K562 (cell line): ENCODE results near the gene AANAT. TPM values are rescaled to one million over a fixed set of nuclear protein-coding genes. Genes with fewer than 3 reads are reported as not detected.

Source experiments
- ATF4 ChIP-seq: fragments of 450-650 bp; formaldehyde crosslinking; IDR thresholded peaks from 2 replicates; pipeline ENCODE4 v1.4.0; 2022; ENCODE audit warnings: mild to moderate bottlenecking, moderate library complexity
- CREM ChIP-seq: IDR thresholded peaks from 2 replicates; pipeline ENCODE4 v1.6.1; 2014; ENCODE audit warnings: antibody characterized with exemption, low read depth
- CTBP1 ChIP-seq: fragments of 450-650 bp; IDR thresholded peaks from 2 replicates; pipeline ENCODE4 v1.6.1; 2016; ENCODE audit warnings: borderline replicate concordance
- EHMT2 ChIP-seq: fragments of 450-650 bp; IDR thresholded peaks from 2 replicates; pipeline ENCODE4 v1.6.1; 2018; ENCODE audit warnings: antibody characterized with exemption
- GATAD2B ChIP-seq: fragments of 450-650 bp; IDR thresholded peaks from 2 replicates; pipeline ENCODE4 v1.6.1; 2017; ENCODE audit warnings: mild to moderate bottlenecking, borderline replicate concordance
- HEY1 ChIP-seq: fragments of 250-450 bp; sonication (Bioruptor Pico); IDR thresholded peaks from 2 replicates; pipeline ENCODE4 v1.5.0; 2020; ENCODE audit warnings: mild to moderate bottlenecking, moderate library complexity, borderline replicate concordance
- HNRNPLL ChIP-seq: fragments of 200-400 bp; formaldehyde crosslinking; IDR thresholded peaks from 2 replicates; pipeline ENCODE4 v1.6.1; 2017; ENCODE audit warnings: low read length, low read depth, mild to moderate bottlenecking; ENCODE audit not compliant: poor library complexity, severe bottlenecking
- ILK ChIP-seq: fragments of 450-650 bp; IDR thresholded peaks from 2 replicates; pipeline ENCODE4 v1.6.1; 2016; ENCODE audit warnings: missing genetic modification characterization, low read depth, mild to moderate bottlenecking, missing compliant biosample characterization, moderate library complexity, borderline replicate concordance
- KLF10 ChIP-seq: fragments of 250-450 bp; sonication (Bioruptor Pico); IDR thresholded peaks from 2 replicates; pipeline ENCODE4 v1.6.1; 2021; ENCODE audit warnings: matching md5 sums
- MBD2 ChIP-seq: sonication (generic); IDR thresholded peaks from 2 replicates; pipeline ENCODE4 v1.6.1; 2016; ENCODE audit warnings: low read depth, borderline replicate concordance
- MXD1 ChIP-seq: fragments of 250-450 bp; sonication (Bioruptor Pico); IDR thresholded peaks from 2 replicates; pipeline ENCODE4 v1.8.0; 2021; ENCODE audit warnings: borderline replicate concordance, mild to moderate bottlenecking, moderate library complexity; ENCODE audit not compliant: poor library complexity, severe bottlenecking
- NCOA6 ChIP-seq: fragments of 450-650 bp; IDR thresholded peaks from 2 replicates; pipeline ENCODE4 v1.6.1; 2017; ENCODE audit warnings: mild to moderate bottlenecking
- NEUROD1 ChIP-seq: fragments of 150-350 bp; IDR thresholded peaks from 2 replicates; pipeline ENCODE4 v1.6.1; 2014; ENCODE audit warnings: borderline replicate concordance, low read length, low read depth; ENCODE audit not compliant: partially characterized antibody
- NRF1 ChIP-seq, 2 experiments: fragments of 450-650 bp; IDR thresholded peaks in 1 of 2; conservative IDR thresholded peaks in 1 of 2; 2 replicates each; pipeline ENCODE4 v1.6.1; 2014; ENCODE audit warnings: mild to moderate bottlenecking in 2 of 2
- PRPF4 ChIP-seq: fragments of 200-400 bp; formaldehyde crosslinking; IDR thresholded peaks from one replicate; pipeline ENCODE4 v1.6.1; 2017; ENCODE audit warnings: low read length, low read depth, mild to moderate bottlenecking; ENCODE audit not compliant: insufficient read depth, poor library complexity, severe bottlenecking
- RB1 ChIP-seq: fragments of 450-650 bp; IDR thresholded peaks from 2 replicates; pipeline ENCODE4 v1.6.1; 2017; ENCODE audit warnings: low read depth, mild to moderate bottlenecking
- TAF7 ChIP-seq: fragments of 450-650 bp; IDR thresholded peaks from 2 replicates; pipeline ENCODE4 v1.6.1; 2016; ENCODE audit warnings: missing genetic modification characterization, missing compliant biosample characterization
- TAF9B ChIP-seq: fragments of 450-650 bp; IDR thresholded peaks from 2 replicates; pipeline ENCODE4 v1.6.1; 2018; ENCODE audit warnings: mild to moderate bottlenecking; ENCODE audit not compliant: partially characterized antibody
- ZBTB12 ChIP-seq: fragments of 250-450 bp; sonication (Bioruptor Pico); IDR thresholded peaks from 2 replicates; pipeline ENCODE4 v1.4.0; 2020
- ZFX ChIP-seq: sonication (generic); formaldehyde crosslinking; IDR thresholded peaks from 2 replicates; pipeline ENCODE4 v1.8.0; 2022; ENCODE audit warnings: mild to moderate bottlenecking, missing genetic modification reagents, moderate library complexity
- ZNF24 ChIP-seq: fragments of 450-650 bp; IDR thresholded peaks from 2 replicates; pipeline ENCODE4 v1.6.1; 2016
- ZNF347 ChIP-seq: fragments of 450-650 bp; formaldehyde crosslinking; IDR thresholded peaks from 2 replicates; pipeline ENCODE4 v1.4.0; 2020; ENCODE audit warnings: low read depth, mild to moderate bottlenecking, moderate library complexity
- ZNF586 ChIP-seq: fragments of 450-650 bp; formaldehyde crosslinking; conservative IDR thresholded peaks from 2 replicates; pipeline ENCODE4 v1.4.0; 2020; ENCODE audit warnings: mild to moderate bottlenecking, moderate library complexity
- polyA plus RNA-seq, 8 experiments: library from polyadenylated mRNA; depleted of rRNA in 4 of 8; stranded (reverse) in 5 of 8; unstranded in 3 of 8; fragments of >200 nt; fragmentation: Nextera tagmentation in 2 of 8; fragmentation: Illumina TruSeq in 1 of 8; extraction: Ambion mirVana in 2 of 8; extraction: Trizol in 1 of 8; gene quantifications; 2 replicates each; pipeline versions ENCODE4 v1.2.1 to v1.2.3, GENCODE V29; 2011 to 2014; ENCODE audit warnings: inconsistent platforms in 1 of 8, missing spikeins in 1 of 8
- total RNA-seq, 7 experiments: library from RNA; depleted of rRNA in 6 of 7; stranded (reverse); fragments of >200 nt in 6 of 7; fragmentation: Illumina TruSeq in 2 of 7; extraction: Trizol in 2 of 7; gene quantifications; 2 replicates each; pipeline versions ENCODE4 v1.2.1 to v1.2.3, GENCODE V29; 2011 to 2021; ENCODE audit warnings: low replicate concordance in 1 of 7
- TF ChIP-seq, protein P1 (sequence below): fragments of 450-650 bp; IDR thresholded peaks from 2 replicates; pipeline ENCODE4 v1.7.1; 2018; ENCODE audit warnings: mild to moderate bottlenecking, low read depth; ENCODE audit not compliant: partially characterized antibody

Gene AANAT
- total and polyA plus RNA-seq, 9 of the 15 experiments (the other 6 are each of a cell fraction or from before 2014, with no cell fraction given): not detected

GRCh38 chr17:76452660-76453430, 14.6 kb upstream of the AANAT start, which contains the start of gene UBE2O (continued):
- 0 out of 2 replicates have a peak, but pooled peaks have one; percentile 13 for TF ChIP-seq ZNF24
- peak; percentile 89 for TF ChIP-seq NEUROD1
- TF ChIP-seq, protein P1, sequence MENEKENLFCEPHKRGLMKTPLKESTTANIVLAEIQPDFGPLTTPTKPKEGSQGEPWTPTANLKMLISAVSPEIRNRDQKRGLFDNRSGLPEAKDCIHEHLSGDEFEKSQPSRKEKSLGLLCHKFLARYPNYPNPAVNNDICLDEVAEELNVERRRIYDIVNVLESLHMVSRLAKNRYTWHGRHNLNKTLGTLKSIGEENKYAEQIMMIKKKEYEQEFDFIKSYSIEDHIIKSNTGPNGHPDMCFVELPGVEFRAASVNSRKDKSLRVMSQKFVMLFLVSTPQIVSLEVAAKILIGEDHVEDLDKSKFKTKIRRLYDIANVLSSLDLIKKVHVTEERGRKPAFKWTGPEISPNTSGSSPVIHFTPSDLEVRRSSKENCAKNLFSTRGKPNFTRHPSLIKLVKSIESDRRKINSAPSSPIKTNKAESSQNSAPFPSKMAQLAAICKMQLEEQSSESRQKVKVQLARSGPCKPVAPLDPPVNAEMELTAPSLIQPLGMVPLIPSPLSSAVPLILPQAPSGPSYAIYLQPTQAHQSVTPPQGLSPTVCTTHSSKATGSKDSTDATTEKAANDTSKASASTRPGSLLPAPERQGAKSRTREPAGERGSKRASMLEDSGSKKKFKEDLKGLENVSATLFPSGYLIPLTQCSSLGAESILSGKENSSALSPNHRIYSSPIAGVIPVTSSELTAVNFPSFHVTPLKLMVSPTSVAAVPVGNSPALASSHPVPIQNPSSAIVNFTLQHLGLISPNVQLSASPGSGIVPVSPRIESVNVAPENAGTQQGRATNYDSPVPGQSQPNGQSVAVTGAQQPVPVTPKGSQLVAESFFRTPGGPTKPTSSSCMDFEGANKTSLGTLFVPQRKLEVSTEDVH: no peak
- no peak for TF ChIP-seq ZNF347 (CRISPR knock-in tag)
- no peak for TF ChIP-seq HEY1 (CRISPR knock-in tag)
- TF ChIP-seq NRF1 (conservative IDR thresholded peaks at IDR 0.05 in 1 of 2, IDR thresholded peaks at IDR 0.05 in 1 of 2): peak; percentile 4 to 65; a peak in 2 of 4 replicates
- no peak for TF ChIP-seq TAF9B
- TF ChIP-seq CTBP1: peak; percentile 99
- TF ChIP-seq NCOA6: 0 out of 2 replicates have a peak, but pooled peaks have one; percentile 49
- TF ChIP-seq CREM: peak; percentile 93
- TF ChIP-seq ZBTB12 (CRISPR knock-in tag): 0 out of 2 replicates have a peak, but pooled peaks have one; percentile 51
- TF ChIP-seq GATAD2B: peak; percentile 56; the same call in 1 of the 2 replicates
- no peak for TF ChIP-seq ZNF586
- no peak for TF ChIP-seq ILK
- no peak for TF ChIP-seq PRPF4
- peak; percentile 30 for TF ChIP-seq HNRNPLL
- TF ChIP-seq EHMT2: no peak
- no peak for TF ChIP-seq MXD1 (CRISPR knock-in tag)
- TF ChIP-seq TAF7: no peak
- TF ChIP-seq KLF10: no peak
- peak; percentile 61; the same call in 1 of the 2 replicates for TF ChIP-seq MBD2
- TF ChIP-seq ATF4 (CRISPR knock-in tag): no peak
- peak; percentile 62 for TF ChIP-seq ZFX (CRISPR knock-in tag)
- TF ChIP-seq RB1: peak; percentile 74
